ENCODE results near the gene KRT35.

The KRT35 gene

DNA sequence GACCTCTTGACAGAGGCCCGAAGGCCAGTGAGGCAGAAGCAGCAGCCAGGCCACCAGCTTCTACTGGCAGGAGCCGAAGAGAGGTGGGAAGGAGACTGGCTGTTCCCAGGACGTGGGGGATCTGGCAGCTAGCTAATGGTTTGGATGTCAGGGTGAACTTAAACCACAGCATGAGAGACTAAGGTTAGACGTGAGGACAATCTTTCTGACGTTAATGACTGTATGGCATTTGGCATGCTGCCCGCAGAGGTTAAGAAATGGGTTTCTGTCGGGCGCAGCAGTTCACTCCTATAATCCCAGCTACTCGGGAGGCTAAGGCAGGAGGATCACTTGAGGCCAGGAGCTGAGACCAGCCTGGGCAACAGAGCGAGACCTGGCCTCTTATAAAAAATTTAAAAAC, 30.8 kb upstream of the KRT35 start:
- DNase-seq, result no peak

- no peak for DNase-seq
Observed at GRCh38 chr17:41511116-41511515, 30.2 kb upstream of the KRT35 start.

DNA sequence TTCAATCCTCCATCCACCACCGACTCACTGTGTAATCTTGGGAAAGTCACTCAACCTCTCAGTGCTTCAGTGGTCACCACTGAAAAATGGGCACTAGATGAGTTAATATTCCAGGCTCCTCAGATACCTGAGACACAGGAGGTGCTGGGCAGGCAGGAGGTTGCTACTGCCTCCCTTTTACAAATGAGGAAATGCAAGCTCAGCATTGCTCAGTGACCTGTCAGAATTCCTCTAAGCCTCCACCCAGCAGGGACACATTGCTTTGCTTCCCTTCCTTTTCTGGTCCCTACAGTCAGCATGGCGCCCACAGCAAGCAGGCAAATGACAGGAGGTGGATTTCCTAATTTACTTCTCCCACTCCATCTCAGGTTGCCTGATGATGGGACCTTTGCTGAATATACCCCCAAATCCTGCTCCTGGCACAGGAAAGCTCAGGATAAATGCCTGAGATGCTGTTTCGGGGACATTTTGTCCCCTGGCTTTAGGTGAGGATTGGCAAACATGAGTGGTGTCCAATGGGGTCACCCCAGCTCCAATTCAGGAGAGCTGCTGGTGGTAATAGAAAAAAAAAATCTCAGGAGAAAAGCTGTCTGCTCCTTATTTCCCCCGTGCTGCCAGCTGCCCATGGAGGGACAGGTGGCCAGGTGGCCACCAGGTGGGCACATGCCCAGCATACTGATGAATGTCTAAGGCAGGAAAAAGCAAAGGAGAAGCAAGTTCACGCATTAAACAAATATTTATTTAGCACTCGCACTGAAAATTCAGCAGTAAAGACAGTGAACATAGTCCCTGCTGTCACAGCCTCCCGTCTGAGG, 29.5 kb upstream of the KRT35 start:
- no peak for DNase-seq

- no peak for DNase-seq
Observed at GRCh38 chr17:41507315-41507880, 26.4 kb upstream of the KRT35 start.

- DNase-seq, result no peak
Observed at GRCh38 chr17:41505809-41506767, 25.1 kb upstream of the KRT35 start.

- DNase-seq, result no peak
Observed at GRCh38 chr17:41505007-41505808, 24.3 kb upstream of the KRT35 start, which contains the start of gene KRT13. KRT13 (minus strand) TSS chr17:41505612; CDS start chr17:41505550, 62 bp downstream.

DNA sequence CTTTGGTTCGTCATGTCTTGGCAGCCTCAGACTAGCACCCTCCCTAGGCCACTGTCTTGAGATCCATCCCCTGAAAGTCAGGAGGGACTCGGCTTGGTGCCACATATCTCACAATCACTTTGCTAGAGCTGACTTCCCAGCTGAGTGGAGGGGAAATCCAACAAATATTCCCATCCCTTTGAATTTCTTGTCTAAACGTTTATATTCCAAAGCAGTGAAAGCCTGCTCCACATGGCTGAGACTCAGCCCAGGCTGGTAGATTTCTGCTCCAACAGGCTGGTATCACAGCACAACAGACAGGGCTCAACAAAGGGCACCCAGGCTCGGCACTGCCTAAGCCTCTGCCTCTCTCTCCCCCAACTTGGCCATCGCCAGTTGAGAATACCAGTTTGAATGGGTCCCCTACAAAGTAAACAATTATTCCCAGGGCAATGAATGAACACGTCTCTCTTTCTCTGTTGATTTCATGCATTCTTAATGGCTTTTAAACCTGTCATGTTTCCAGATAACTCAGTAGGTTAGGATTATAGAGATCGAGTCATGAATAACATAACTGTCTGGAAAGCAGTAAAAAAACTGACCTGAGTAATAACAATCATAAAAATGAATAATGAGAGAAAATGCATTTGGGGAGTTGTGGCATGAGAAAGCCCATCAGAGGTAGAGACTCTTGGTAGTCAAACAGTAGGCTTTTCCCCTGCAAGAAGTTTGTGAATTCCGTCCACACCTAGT, 23.5 kb upstream of the KRT35 start:
- DNase-seq, result no peak

- no peak for DNase-seq
Observed at GRCh38 chr17:41503202-41503601, 22.3 kb upstream of the KRT35 start.

DNA sequence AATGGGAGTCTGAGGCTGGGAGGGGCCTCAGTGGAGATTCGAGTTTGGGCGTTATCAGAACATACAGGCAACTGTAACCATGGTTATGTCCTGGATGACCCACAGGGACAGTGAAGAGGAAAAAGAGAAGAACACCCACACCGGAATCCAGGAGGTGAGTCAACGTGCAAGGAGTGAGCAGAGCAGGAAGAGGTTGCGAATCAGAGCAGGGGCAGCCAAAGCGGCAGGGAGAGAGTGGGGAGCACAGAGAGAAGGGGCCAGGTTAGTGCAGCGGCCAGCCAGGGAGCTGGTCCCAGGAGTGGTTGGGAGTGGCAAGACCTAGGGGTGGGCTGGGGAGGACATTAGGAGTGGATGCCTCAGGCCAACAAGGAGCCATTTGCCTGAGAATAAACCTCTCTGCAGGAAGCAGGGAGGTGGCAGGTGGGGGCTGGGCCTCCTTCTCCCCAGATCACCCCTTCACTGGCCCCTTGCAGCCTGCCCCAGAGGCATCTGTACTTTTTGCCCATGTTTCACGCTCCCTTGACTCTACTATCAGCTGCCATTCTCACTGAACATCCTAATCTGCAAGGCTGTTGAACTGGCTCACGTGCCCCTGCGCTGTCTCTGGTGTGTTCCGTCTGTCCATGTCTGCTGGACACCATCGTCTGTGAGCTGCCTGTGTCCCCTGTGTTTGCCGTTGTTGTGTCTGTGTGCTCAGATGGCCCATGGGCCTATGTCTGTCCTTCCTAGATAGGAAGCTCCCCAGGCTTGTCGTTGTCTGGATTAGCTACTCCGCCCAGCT, 19.4 kb upstream of the KRT35 start:
- peak in 1 of 2 donors; percentile 40 for DNase-seq

DNA sequence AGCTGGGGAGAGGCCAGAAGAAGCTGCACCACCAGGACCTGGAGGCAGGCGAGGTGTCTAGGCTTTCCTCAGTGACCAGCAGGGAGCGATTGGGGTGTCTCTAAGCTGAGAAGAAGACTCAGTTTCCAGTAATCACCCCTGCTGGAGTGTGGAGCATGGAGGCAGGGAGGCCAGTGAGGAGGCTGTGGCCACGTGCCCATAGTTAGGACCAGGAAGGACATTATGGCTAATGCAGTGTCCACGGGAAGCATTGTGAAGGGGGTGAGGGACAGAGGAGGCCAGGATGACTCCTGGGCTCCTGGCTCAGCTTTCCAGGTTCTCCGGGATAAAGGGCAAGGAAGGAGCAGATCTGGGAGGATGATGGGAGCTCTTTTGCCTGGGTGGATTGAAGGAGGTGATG, 18.8 kb upstream of the KRT35 start:
- no peak for DNase-seq

- peak in 1 of 2 donors; percentile 33 for DNase-seq
Observed at GRCh38 chr17:41498276-41498675, 17.3 kb upstream of the KRT35 start.

DNA sequence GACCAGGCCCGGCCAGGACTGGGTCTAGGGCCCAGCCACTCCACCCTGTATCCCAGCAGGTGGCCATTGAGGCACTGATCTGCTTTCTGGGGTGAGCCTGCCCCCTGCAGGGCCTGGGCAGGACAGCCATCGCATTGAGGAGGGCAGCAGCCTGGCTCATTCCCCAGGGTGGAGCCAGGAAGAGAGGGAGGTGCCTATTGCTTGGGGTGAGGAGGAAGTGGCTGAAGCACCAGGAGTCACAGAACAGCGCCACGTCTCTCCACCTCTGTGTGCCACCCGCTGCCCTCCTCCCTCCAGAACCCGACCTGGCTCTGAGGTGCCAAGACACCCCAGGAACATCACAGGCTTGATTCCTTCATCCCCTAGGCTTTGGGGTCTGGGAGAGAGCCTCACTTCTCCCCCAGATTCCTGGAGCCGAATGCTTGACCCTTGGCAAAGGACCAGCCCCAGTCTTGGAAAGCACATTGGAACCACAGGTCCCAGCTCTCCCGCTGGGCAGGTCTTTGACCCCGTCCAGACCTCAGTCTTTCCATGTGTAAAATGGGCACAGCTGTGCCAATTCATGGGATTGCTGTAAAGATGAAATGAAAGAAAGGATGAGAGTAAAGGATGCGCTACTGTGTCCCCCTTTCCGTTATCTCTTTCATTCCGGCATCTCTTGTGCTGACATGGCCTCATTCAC, 16.0 kb upstream of the KRT35 start:
- DNase-seq, result peak; percentile 70 to 78

GRCh38 chr17:41494524-41494923, 13.6 kb upstream of the KRT35 start:
- DNase-seq, result no peak

DNA sequence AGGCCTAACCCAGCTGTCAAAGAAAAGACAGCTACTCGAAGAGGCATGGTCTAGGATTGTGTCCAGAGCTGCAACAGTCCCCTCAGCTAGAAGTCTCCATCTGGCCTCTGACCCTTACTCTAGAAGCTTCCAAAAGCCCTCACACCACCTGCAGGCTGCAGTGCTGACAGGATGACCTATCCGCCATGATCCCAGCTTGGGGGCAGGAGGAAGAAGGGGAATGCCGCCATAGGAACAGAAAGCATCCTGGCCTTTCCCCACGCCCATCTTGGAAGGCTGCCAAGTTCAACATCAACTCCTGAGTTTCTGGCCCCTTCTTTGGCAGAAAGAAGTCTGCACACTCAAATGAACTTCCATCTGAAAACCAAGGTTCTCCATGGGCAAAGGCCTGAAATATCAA, 11.8 kb upstream of the KRT35 start:
- DNase-seq, result no peak

DNA sequence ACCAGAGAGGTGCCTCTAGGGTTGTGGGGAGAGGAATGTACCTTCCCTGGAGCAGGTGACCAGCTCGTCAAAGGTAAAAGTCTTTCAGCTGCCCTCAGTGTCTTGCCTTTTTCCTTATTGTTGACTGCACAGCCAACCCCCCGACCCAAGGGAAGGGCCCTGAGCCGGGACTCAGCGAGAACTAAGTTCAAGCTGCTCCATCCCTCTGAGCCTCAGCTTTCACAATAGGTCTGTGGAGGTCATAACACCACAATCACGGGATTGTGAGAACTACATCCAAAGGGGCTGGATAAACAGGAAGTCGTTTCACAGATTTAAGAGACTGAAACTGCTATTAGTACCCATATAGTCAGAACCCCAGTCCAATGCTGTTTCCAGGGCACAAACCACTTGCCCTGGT, 11.4 kb upstream of the KRT35 start:
- peak in 1 of 2 donors; percentile 36 for DNase-seq

DNA sequence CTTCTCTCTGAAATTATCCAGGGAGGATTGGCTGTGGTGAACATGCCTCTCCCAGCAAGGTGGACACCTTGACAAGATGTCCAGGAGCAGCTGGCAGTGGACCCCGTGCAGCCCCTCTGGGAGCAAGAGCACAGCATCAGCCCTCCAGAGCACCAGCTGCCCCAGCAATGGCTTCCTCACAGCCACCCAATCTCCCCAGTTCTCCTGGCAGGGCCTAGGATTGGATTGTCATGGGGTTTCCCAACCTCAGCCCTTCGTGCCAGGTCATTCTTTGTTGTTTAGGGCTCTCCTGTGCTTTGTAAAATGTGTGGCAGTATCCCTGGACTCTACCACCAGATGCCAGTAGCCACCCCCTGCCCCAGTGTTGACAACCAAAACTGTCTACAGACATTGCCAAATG, 10.5 kb upstream of the KRT35 start:
- no peak for DNase-seq

GRCh38 chr17:41490000-41490990, 9.3 kb upstream of the KRT35 start:
- no peak for DNase-seq

DNA sequence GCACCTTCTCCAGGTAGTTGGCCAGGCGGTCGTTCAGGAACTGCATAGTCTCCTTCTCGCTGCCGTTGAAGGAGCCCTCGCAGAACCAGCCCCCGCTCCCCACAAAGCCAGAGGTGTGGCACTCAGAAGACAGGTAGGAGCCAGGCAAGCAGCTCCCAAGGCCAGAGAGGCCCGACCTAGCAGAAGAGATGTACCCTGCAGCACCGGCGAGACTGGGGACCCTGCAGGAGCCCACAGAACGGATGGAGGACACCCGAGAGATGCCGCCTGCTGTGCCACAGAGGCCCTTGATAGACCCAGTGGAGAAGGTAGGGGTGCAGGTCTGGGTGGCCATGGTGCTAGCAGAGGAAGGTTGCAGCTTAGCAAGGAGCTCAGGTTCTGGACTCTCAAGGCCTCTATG, 8.6 kb upstream of the KRT35 start, which contains the start of gene KRT36:
Gene KRT36 (minus strand): TSS at position 380 of the 400 bp plus-strand sequence. CDS start 46 bp downstream, at position 334.
- no peak for DNase-seq

Measured in CD4-positive, alpha-beta T cell treated with Interleukin-1 beta for 1 hour (primary cell).